Measurements from ENCODE around the gene NUP210L. TPM values are rescaled to one million over a fixed set of nuclear protein-coding genes. Genes with fewer than 3 reads are reported as not detected.

Gene NUP210L
- total and polyA plus RNA-seq, 9 of the 15 experiments (the other 6 are each of a cell fraction or from before 2014, with no cell fraction given), result 0.01 to 0.04 TPM; not detected in 7

- no peak for TF ChIP-seq ATF1 (CRISPR knock-in tag; IDR thresholded peaks at IDR 0.05)
- peak; percentile 87 for TF ChIP-seq ATF1 (tag; IDR thresholded peaks at IDR 0.05)
- TF ChIP-seq ZMIZ1 (IDR thresholded peaks at IDR 0.05; ENCODE audit: low read depth in 2 of 2, low read length in 2 of 2), result 0 out of 4 replicates have a peak, but pooled peaks of 1 of the 2 experiments have one; percentile 40
- TF ChIP-seq ZNF197 (CRISPR knock-in tag; IDR thresholded peaks at IDR 0.05; ENCODE audit: low read depth), result 0 out of 2 replicates have a peak, but pooled peaks have one; percentile 47
- no peak for TF ChIP-seq KHSRP (IDR thresholded peaks at IDR 0.05)
- peak; percentile 41 to 60; a peak in 2 of 4 replicates for TF ChIP-seq SIN3A (IDR thresholded peaks at IDR 0.05; ENCODE audit: borderline replicate concordance in 2 of 2, control insufficient read depth in 1 of 2, low read depth in 2 of 2, low read length in 2 of 2)
- TF ChIP-seq NR2C2 (CRISPR knock-in tag; IDR thresholded peaks at IDR 0.05), result peak; percentile 79; the same call in 1 of the 2 replicates
- TF ChIP-seq NR2C2 (tag; IDR thresholded peaks at IDR 0.05), result peak; percentile 85
- no peak for TF ChIP-seq KDM1A (IDR thresholded peaks at IDR 0.05)
- no peak for TF ChIP-seq ZZZ3 (IDR thresholded peaks at IDR 0.05)
Observed at GRCh38 chr1:153967107-153967999, 187.5 kb downstream of the NUP210L start, which contains the start of gene CREB3L4 (continued).

All from K562 (cell line).